AG10803 (cell line): Measurements from ENCODE around the gene VAT1L.

Experiments
- DNase-seq: peaks from one replicate; pipeline ENCODE4 v3.0.0; 2010; ENCODE audit warnings: low read depth
- H3K4me3 ChIP-seq: 2 replicates; pipeline ENCODE4 v1.5.1; 2011; ENCODE audit warnings: mild to moderate bottlenecking, low read length, control low read depth
- CTCF ChIP-seq: conservative IDR thresholded peaks from 2 replicates; pipeline ENCODE4 v1.5.1; 2011; ENCODE audit warnings: mild to moderate bottlenecking, low read length, control low read depth, inconsistent platforms

VAT1L gene

GRCh38 chr16:77807021-77807420 is 18.7 kb downstream of the VAT1L start:
- TF ChIP-seq CTCF = no peak
- no peak for DNase-seq
- H3K4me3 ChIP-seq = no peak overlapping the region

GRCh38 chr16:77812856-77813500 is 24.6 kb downstream of the VAT1L start:
- no peak for DNase-seq

GRCh38 chr16:77816293-77816692 is 27.9 kb downstream of the VAT1L start:
- no peak overlapping the region for H3K4me3 ChIP-seq

More at GRCh38 chr16:77812856-77813500, 24.6 kb downstream of the VAT1L start:
- H3K4me3 ChIP-seq = no peak overlapping the region
- TF ChIP-seq CTCF = no peak

GRCh38 chr16:77820340-77820739 is 32.0 kb downstream of the VAT1L start:
- TF ChIP-seq CTCF = no peak
- DNase-seq = no peak
- H3K4me3 ChIP-seq = no peak overlapping the region

More at GRCh38 chr16:77816293-77816692, 27.9 kb downstream of the VAT1L start:
- no peak for TF ChIP-seq CTCF
- DNase-seq = peak; percentile 27

GRCh38 chr16:77822661-77823060 is 34.3 kb downstream of the VAT1L start:
- no peak for TF ChIP-seq CTCF
- DNase-seq = no peak
- no peak overlapping the region for H3K4me3 ChIP-seq

DNA sequence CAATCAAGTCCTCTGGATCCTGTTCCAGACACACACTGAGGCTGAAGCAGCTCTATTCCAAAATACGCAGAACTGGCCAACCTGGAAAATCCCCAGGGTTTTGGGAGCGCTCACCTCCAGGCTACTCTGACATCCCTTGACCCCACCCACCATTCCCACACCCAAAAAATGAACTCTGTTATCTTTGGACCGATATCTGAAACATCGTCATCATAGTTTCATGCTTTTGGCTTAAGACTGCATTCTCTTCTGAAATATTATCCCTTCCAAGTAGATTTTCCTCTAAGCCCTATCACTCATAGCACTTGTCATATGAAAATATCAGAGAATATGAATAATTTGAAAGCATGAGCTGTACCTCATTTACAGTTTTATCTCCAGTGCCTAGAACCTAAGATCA is 34.7 kb downstream of the VAT1L start:
- DNase-seq = no peak

More for the DNA sequence above, 34.7 kb downstream of the VAT1L start:
- no peak for TF ChIP-seq CTCF
- no peak overlapping the region for H3K4me3 ChIP-seq
